Ishikawa (cell line): ENCODE data around the gene CSNK1E.

Source experiments
- EP300 ChIP-seq: IDR thresholded peaks from 2 replicates; pipeline ENCODE4 v1.6.1; 2012; ENCODE audit warnings: borderline replicate concordance
- RAD21 ChIP-seq: IDR thresholded peaks from 2 replicates; pipeline ENCODE4 v1.6.1; 2012; ENCODE audit warnings: low read depth
- ZBTB7A ChIP-seq: IDR thresholded peaks from 2 replicates; pipeline ENCODE4 v1.6.1; 2012; ENCODE audit warnings: low read depth

- TF ChIP-seq EP300, result no peak
- no peak for TF ChIP-seq RAD21
- no peak for TF ChIP-seq ZBTB7A
Observed at GRCh38 chr22:38260761-38261681, 56.2 kb downstream of the CSNK1E start.
